ENCODE data around the gene TRPV4.

TRPV4 gene

DNA sequence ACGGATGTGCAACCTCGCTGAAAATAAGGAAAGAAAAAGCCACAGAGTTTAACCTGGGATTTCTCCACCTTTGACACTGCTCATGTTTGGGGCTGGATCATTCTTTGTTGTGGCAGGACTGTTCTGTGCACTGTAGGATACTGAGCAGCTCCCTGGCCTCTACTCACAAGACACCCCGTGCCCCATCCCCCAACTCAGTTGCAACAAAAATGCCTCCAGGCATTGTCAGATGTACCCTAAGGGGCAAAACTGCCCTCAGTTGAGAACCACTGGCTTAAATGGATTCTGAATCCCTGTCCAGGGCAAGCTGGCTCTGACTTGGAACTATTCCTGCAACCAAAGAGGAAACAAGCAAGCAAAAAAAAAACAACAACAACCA, 45.0 kb upstream of the TRPV4 start:
- TF ChIP-seq, protein P1, sequence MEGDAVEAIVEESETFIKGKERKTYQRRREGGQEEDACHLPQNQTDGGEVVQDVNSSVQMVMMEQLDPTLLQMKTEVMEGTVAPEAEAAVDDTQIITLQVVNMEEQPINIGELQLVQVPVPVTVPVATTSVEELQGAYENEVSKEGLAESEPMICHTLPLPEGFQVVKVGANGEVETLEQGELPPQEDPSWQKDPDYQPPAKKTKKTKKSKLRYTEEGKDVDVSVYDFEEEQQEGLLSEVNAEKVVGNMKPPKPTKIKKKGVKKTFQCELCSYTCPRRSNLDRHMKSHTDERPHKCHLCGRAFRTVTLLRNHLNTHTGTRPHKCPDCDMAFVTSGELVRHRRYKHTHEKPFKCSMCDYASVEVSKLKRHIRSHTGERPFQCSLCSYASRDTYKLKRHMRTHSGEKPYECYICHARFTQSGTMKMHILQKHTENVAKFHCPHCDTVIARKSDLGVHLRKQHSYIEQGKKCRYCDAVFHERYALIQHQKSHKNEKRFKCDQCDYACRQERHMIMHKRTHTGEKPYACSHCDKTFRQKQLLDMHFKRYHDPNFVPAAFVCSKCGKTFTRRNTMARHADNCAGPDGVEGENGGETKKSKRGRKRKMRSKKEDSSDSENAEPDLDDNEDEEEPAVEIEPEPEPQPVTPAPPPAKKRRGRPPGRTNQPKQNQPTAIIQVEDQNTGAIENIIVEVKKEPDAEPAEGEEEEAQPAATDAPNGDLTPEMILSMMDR (IDR thresholded peaks at IDR 0.05; ENCODE audit: insufficient read depth, missing control alignments) = no peak
- DNase-seq (ENCODE audit: insufficient read length, low spot score) (no peak), FAIRE-seq (no peak)

DNA sequence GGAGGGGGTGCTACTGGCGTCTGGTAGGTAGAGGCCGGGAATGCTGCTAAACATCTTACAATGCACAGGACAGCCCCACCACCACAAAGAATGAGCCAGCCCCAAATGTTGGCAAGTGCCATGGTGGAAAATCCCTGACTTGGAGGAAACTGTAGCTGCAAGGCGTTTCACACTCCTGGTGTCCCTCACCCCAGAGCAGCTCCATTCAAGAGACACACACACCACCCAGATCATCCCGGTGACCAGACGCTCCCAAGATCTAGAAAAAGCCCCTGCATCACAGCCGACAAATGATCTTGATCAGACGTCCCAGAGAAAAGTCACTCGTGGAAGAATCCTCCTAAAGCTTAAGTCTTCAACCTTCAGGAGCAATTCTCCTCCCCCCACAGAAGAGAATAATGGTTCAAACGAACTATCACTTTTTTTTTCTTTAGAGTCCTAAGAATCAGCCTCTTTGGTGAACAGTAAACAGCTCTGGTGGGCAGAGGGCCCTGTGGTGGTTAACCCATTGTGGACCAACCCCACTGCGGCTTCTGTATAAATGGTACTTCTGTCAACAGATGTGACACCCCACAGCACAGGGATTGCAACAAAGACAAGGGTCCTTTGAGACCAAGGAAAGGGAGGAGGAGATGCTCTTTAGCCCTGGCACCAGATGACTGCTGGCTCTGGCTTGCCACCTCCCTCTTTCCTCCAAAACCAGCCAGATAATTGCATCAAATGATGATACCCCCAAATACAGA, 44.5 kb upstream of the TRPV4 start:
- TF ChIP-seq, protein P1 (IDR thresholded peaks at IDR 0.05; ENCODE audit: insufficient read depth, missing control alignments) = no peak
- no peak for DNase-seq (ENCODE audit: insufficient read length, low spot score)
- no peak for FAIRE-seq

DNA sequence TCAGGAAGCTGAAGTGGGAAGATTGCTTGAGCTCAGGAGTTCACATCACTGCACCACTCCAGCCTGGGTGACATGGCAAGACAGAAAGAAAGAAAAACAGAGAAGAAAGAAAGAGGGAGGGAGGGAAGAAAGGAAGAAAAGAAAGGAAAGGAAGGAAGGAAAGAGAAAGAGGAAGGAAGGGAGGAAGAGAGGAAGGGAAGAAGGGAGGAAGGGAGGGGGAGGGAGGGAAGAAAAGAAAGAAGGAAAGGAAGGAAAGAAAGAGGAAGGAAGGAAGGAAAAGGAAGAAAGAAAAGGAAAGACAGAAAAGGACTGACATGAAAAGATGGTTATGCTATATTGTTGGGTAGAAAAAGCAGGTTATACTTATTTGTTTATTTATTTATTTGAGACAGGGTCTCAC, 43.2 kb upstream of the TRPV4 start:
- DNase-seq (ENCODE audit: insufficient read length, low spot score) = no peak
- TF ChIP-seq, protein P1 (IDR thresholded peaks at IDR 0.05; ENCODE audit: insufficient read depth, missing control alignments) = no peak
- no peak for FAIRE-seq

DNA sequence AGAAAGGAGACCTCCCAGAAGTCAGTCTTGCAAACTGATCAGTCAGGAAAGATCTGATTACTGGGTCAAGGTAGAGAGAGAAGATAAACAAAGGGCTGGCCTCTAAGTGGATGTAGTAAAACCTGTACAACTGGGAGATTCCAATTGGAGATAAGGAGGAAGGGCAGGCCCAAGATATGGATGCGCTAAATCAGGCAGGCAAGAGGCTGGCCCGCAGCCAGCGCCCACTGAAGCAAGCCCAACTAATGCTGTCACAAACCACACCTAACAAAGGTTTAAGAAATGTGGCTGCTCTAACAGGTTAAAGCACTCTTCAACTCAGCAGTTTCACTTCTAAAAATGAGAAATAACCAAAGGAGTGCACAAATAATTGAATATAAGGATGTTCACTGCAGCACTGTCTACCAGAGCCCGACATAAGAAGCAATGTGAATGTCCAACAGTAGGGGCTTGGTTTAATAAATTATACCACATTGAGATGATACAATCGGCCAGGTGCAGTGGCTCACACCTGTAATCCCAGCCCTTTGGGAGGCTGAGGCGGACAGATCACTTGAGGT, 42.5 kb upstream of the TRPV4 start:
- FAIRE-seq = no peak

DNA sequence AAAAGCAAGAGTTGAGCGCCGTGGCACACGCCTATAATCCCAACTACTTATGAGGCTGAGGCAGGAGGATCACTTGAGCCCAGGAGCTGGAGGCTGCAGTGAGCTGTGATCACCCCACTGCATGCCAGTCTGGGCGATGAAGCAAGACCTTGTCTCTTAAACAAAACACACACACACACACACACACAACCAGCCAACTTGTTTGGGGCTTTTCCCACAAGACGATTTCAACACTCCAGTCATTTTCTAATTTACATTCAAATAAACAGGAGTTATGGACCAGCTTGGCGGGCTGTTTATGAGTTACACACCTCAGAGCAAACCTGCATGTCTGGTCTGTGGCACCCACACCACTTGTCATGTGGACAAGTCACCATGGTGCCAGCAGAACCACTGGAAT, 40.5 kb upstream of the TRPV4 start:
- no peak for FAIRE-seq

More for the DNA sequence above, 42.5 kb upstream of the TRPV4 start:
- no peak for DNase-seq (ENCODE audit: insufficient read length, low spot score)
- TF ChIP-seq, protein P1 (IDR thresholded peaks at IDR 0.05; ENCODE audit: insufficient read depth, missing control alignments) = no peak

DNA sequence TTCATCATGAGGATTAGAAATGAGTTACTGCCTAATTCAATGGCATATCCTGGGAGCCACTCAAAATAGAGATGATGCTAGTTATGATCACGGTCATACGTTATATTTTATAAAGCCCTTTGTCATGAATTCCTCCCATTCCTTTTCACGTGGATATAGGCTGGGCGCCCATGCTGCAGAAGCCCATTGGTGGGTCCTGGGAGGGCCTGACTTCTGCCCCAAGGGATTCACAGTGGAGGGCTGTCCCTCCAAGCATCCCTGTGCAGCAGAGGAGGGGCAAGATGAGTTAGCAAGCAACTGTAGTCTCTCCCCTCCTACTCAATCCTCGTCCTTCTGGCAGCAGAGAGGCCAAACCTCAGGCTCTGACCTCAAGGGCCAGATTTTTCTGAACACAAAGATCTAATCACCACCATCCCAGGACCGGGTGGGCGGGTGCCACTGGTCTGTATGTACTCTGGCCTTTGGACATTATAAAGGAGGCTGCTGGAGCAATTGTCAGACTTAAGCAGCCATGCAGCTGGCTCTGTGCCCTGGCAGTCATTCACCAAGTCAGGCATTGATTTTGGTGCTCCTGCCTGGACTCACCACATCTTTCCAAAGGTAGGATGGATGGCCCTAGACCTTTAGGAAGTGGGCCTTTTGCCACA, 38.6 kb upstream of the TRPV4 start:
- FAIRE-seq (no peak), DNase-seq (ENCODE audit: insufficient read length, low spot score) (no peak)
- TF ChIP-seq, protein P1 (IDR thresholded peaks at IDR 0.05; ENCODE audit: insufficient read depth, missing control alignments) = no peak

More for the DNA sequence above, 40.5 kb upstream of the TRPV4 start:
- DNase-seq (ENCODE audit: insufficient read length, low spot score) = no peak
- TF ChIP-seq, protein P1 (IDR thresholded peaks at IDR 0.05; ENCODE audit: insufficient read depth, missing control alignments) = no peak

DNA sequence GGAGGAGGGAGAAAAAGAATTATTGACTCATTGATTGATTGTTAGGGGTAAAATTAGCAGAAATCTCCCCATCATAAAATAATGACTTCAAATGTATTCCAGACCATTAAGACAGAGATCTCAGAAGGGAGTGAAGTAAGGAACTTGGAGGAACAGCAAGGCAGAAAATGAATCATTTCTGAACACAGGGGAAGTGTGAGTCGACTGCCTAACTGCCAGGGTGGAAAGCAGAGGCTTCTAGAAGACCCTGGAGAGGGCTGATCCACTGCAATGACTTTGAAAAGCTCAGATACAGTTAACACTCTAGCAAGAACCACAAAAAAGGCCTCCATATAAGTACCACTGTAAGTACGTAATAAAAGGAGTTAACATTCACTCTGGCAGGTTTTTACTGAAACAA, 37.5 kb upstream of the TRPV4 start:
- DNase-seq (ENCODE audit: insufficient read length, low spot score) (no peak), FAIRE-seq (no peak)
- TF ChIP-seq, protein P1 (IDR thresholded peaks at IDR 0.05; ENCODE audit: insufficient read depth, missing control alignments) = no peak
